Measurements from ENCODE around the gene SYNE2.
A peak's percentile ranks its signal among the peaks of the same experiment; 100 is the strongest.

SYNE2 gene

GRCh38 chr14:64193821-64194220 is 341.0 kb downstream of the SYNE2 start:
- H3K4me3 ChIP-seq (ENCODE audit: low read depth, low read length): no peak overlapping the region
- no peak for DNase-seq (ENCODE audit: low read depth)
- TF ChIP-seq CTCF (IDR thresholded peaks at IDR 0.05; ENCODE audit: low read depth, low read length, missing control alignments): no peak

- no peak overlapping the region for H3K4me3 ChIP-seq (ENCODE audit: low read depth, low read length)
- DNase-seq (ENCODE audit: low read depth): no peak
- no peak for TF ChIP-seq CTCF (IDR thresholded peaks at IDR 0.05; ENCODE audit: low read depth, low read length, missing control alignments)
Measured at GRCh38 chr14:64194404-64194803, 341.6 kb downstream of the SYNE2 start.

- TF ChIP-seq CTCF (IDR thresholded peaks at IDR 0.05; ENCODE audit: low read depth, low read length, missing control alignments): no peak
- no peak overlapping the region for H3K4me3 ChIP-seq (ENCODE audit: low read depth, low read length)
- no peak for DNase-seq (ENCODE audit: low read depth)
Measured at GRCh38 chr14:64195199-64195598, 342.4 kb downstream of the SYNE2 start.

- TF ChIP-seq CTCF (IDR thresholded peaks at IDR 0.05; ENCODE audit: low read depth, low read length, missing control alignments): no peak
- H3K4me3 ChIP-seq (ENCODE audit: low read depth, low read length): no peak overlapping the region
- DNase-seq (ENCODE audit: low read depth): no peak
Measured at GRCh38 chr14:64196056-64196455, 343.3 kb downstream of the SYNE2 start.

GRCh38 chr14:64196814-64197411 is 344.1 kb downstream of the SYNE2 start:
- DNase-seq (ENCODE audit: low read depth): no peak
- peak overlapping the region; percentile 35 for H3K4me3 ChIP-seq (ENCODE audit: low read depth, low read length)
- no peak for TF ChIP-seq CTCF (IDR thresholded peaks at IDR 0.05; ENCODE audit: low read depth, low read length, missing control alignments)

GRCh38 chr14:64197996-64198395 is 345.2 kb downstream of the SYNE2 start:
- DNase-seq (ENCODE audit: low read depth): no peak
- no peak for TF ChIP-seq CTCF (IDR thresholded peaks at IDR 0.05; ENCODE audit: low read depth, low read length, missing control alignments)
- H3K4me3 ChIP-seq (ENCODE audit: low read depth, low read length): no peak overlapping the region

GRCh38 chr14:64198486-64198885 is 345.7 kb downstream of the SYNE2 start:
- no peak for DNase-seq (ENCODE audit: low read depth)
- H3K4me3 ChIP-seq (ENCODE audit: low read depth, low read length): no peak overlapping the region
- TF ChIP-seq CTCF (IDR thresholded peaks at IDR 0.05; ENCODE audit: low read depth, low read length, missing control alignments): no peak
